SK-N-SH (cell line): Measurements from ENCODE around the gene KPNA2. TPM values are rescaled to one million over a fixed set of nuclear protein-coding genes. Genes with fewer than 3 reads are reported as not detected.
"Not testable (repeated sequence)": the region's sequence is repeated elsewhere in the genome, so short reads cannot be mapped to it uniquely, and the experiment has no call there.

ENCODE experiments used
- CTCF ChIA-PET: fragments of 300-600, 350-600 bp; formaldehyde crosslinking; extraction: SDS; loops from one replicate; lab custom pipeline; 2021; lab: Yijun Ruan, JAX
- POLR2A ChIA-PET: fragments of 350-600 bp; sonication (Branson Sonifier 250); formaldehyde crosslinking; extraction: SDS; loops from one replicate; lab custom pipeline; 2020; ENCODE audit warnings: antibody characterized with exemption, inconsistent platforms; lab: Yijun Ruan, JAX
- DNase-seq: peaks from one replicate; pipeline ENCODE4 v3.0.0; 2012
- H2AFZ ChIP-seq: fragments of 200-600 bp; sonication (generic); 2 replicates; pipeline ENCODE4 v1.8.1; 2016; ENCODE audit warnings: antibody characterized with exemption, mild to moderate bottlenecking, low read depth
- H3F3A ChIP-seq: fragments of 200-600 bp; sonication (generic); replicated peaks from 2 replicates; pipeline ENCODE3; 2016; ENCODE audit warnings: antibody characterized with exemption, mild to moderate bottlenecking; ENCODE audit not compliant: insufficient read depth
- H3K27ac ChIP-seq, 2 experiments: fragments of 200-500 bp in 1 of 2; fragments of 200-600 bp in 1 of 2; sonication (Bioruptor generic) in 1 of 2; sonication (generic), shearing (Covaris generic) in 1 of 2; 2 replicates each; pipeline versions ENCODE4 v1.5.1 to v1.6.1; 2014 to 2016; ENCODE audit warnings: low read depth in 2 of 2, inconsistent platforms in 1 of 2, low read length in 1 of 2, mild to moderate bottlenecking in 1 of 2, mixed read lengths in 1 of 2
- H3K27me3 ChIP-seq: fragments of 200-600 bp; sonication (generic), shearing (Covaris generic); 2 replicates; pipeline ENCODE4 v1.6.1; 2016; ENCODE audit warnings: mixed run types; ENCODE audit not compliant: insufficient read depth
- H3K36me3 ChIP-seq, 2 experiments: fragments of 200-500 bp in 1 of 2; fragments of 200-600 bp in 1 of 2; sonication (Bioruptor generic) in 1 of 2; sonication (generic) in 1 of 2; replicated peaks in 1 of 2; 2 replicates each; pipeline versions ENCODE3 to v1.5.1; 2014 to 2016; ENCODE audit warnings: low read length in 1 of 2, mild to moderate bottlenecking in 1 of 2; ENCODE audit not compliant: insufficient read depth in 2 of 2, control insufficient read depth in 1 of 2
- H3K4me1 ChIP-seq, 2 experiments: fragments of 200-500 bp in 1 of 2; fragments of 200-600 bp in 1 of 2; sonication (Bioruptor generic) in 1 of 2; sonication (generic), shearing (Covaris generic) in 1 of 2; 2 replicates each; pipeline versions ENCODE4 v1.5.1 to v1.6.1; 2014 to 2016; ENCODE audit warnings: low read depth in 1 of 2, low read length in 1 of 2, mixed run types in 1 of 2; ENCODE audit not compliant: insufficient read depth in 2 of 2, control insufficient read depth in 1 of 2
- H3K4me2 ChIP-seq: fragments of 200-600 bp; sonication (generic), shearing (Covaris generic); 2 replicates; pipeline ENCODE4 v1.6.1; 2017; ENCODE audit warnings: mixed run types
- H3K4me3 ChIP-seq, 2 experiments: fragments of 200-500 bp in 1 of 2; fragments of 200-600 bp in 1 of 2; sonication (Bioruptor generic) in 1 of 2; sonication (generic), shearing (Covaris generic) in 1 of 2; 2 replicates each; pipeline versions ENCODE4 v1.5.1 to v1.8.1; 2014 to 2016; ENCODE audit warnings: low read depth in 2 of 2, inconsistent platforms in 1 of 2, low read length in 1 of 2, mild to moderate bottlenecking in 1 of 2, mixed read lengths in 1 of 2, moderate library complexity in 1 of 2
- H3K79me2 ChIP-seq: fragments of 200-600 bp; sonication (generic); 2 replicates; pipeline ENCODE4 v1.8.1; 2017; ENCODE audit warnings: mild to moderate bottlenecking; ENCODE audit not compliant: insufficient read depth
- H3K9ac ChIP-seq: fragments of 200-600 bp; sonication (generic); 2 replicates; pipeline ENCODE4 v1.6.1; 2017; ENCODE audit warnings: mixed run types
- H3K9me2 ChIP-seq: fragments of 200-600 bp; sonication (generic); 2 replicates; pipeline ENCODE4 v1.6.1; 2017; ENCODE audit warnings: mixed run types
- H3K9me3 ChIP-seq: fragments of 200-600 bp; sonication (generic); 2 replicates; pipeline ENCODE4 v1.6.1; 2017; ENCODE audit warnings: mixed run types, mild to moderate bottlenecking, moderate library complexity
- H4K20me1 ChIP-seq: fragments of 200-600 bp; sonication (generic); 2 replicates; pipeline ENCODE4 v1.6.1; 2017; ENCODE audit warnings: mild to moderate bottlenecking, mixed run types; ENCODE audit not compliant: insufficient read depth
- FOXM1 ChIP-seq: IDR thresholded peaks from 2 replicates; pipeline ENCODE4 v1.4.0; 2012; ENCODE audit warnings: low read depth, mild to moderate bottlenecking
- JUND ChIP-seq: IDR thresholded peaks from 2 replicates; pipeline ENCODE4 v1.4.0; 2012
- NFIC ChIP-seq: IDR thresholded peaks from 2 replicates; pipeline ENCODE4 v1.4.0; 2012; ENCODE audit warnings: borderline replicate concordance
- NRF1 ChIP-seq: IDR thresholded peaks from 2 replicates; pipeline ENCODE4 v1.6.1; 2012; ENCODE audit warnings: low read depth, mild to moderate bottlenecking, low read length
- SIN3A ChIP-seq: IDR thresholded peaks from 2 replicates; pipeline ENCODE4 v1.6.1; 2012; ENCODE audit warnings: low read depth, mild to moderate bottlenecking, low read length, moderate library complexity, borderline replicate concordance
- SMC3 ChIP-seq: IDR thresholded peaks from 2 replicates; pipeline ENCODE4 v1.6.1; 2012; ENCODE audit warnings: low read depth, low read length, improper control_type of control experiment
- TEAD4 ChIP-seq: IDR thresholded peaks from 2 replicates; pipeline ENCODE4 v1.4.0; 2012; ENCODE audit warnings: mild to moderate bottlenecking, borderline replicate concordance; ENCODE audit not compliant: insufficient read depth
- WGBS: methylation state at CpG from one replicate; pipeline ENCODE4 v1.1.6; 2017; ENCODE audit warnings: low lambda C conversion rate; 5-methylcytosine and 5-hydroxymethylcytosine counted together
- polyA plus RNA-seq, 3 experiments: library from polyadenylated mRNA; depleted of rRNA; stranded (reverse); fragments of >200 nt; gene quantifications; 2 replicates each; pipeline ENCODE4 v1.2.3, GENCODE V29; 2012
- TF ChIP-seq, protein P1 (sequence below): IDR thresholded peaks from 2 replicates; pipeline ENCODE4; 2012

Gene KPNA2
- polyA plus RNA-seq, 1 of the 3 experiments (the other 2 are of a cell fraction), result 122 TPM

DNA sequence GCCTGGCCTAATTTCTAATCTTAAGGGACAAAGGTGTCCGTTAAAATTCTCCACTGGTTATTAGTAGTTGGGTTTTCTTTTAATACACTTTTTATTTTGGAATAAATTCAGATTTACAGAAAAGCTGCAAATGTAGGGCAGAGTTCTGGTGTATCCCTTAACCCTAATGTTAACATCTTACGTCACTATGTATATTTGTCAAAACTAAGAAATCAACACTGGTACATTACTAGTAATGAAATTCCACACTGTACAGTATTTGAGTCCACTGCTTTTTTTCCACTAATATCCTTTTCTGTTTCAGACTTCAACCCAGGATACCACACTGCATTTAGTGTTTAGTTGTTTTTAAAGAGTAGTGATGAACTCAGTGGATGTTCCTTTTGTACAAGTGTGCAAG is 18.7 kb upstream of the KPNA2 start:
- ChIA-PET CTCF (interaction anchor here (2.2 kb wide), 1 partner anchor 22 kb away, joined by 9 read pairs; no protein-coding TSS in a partner anchor), POLR2A (no interaction called here)
- Histone ChIP-seq H2AFZ (no peak overlapping the region), H3F3A (peaks cover 10% of the 10 kb centered on the region), H3K4me1 (no peaks in the 10 kb centered on the region; a peak in 1 of 4 replicates), H3K9ac (no peak overlapping the region), H3K36me3 (no peaks in the 10 kb centered on the region), H3K27me3 (no peaks in the 10 kb centered on the region), H4K20me1 (no peaks in the 10 kb centered on the region), H3K4me3 (no peak overlapping the region), H3K79me2 (no peaks in the 10 kb centered on the region), H3K4me2 (no peak overlapping the region), H3K27ac (no peak overlapping the region)
- DNase-seq, result no peak
- 91% methylated on average over 2 of the region's 2 CpGs for WGBS
- no peak for TF ChIP-seq SMC3
- TF ChIP-seq, all 33 proteins: peak for 0
- Histone ChIP-seq H3K9me3 (no peaks in the 10 kb centered on the region), H3K9me2 (no peaks in the 10 kb centered on the region)

DNA sequence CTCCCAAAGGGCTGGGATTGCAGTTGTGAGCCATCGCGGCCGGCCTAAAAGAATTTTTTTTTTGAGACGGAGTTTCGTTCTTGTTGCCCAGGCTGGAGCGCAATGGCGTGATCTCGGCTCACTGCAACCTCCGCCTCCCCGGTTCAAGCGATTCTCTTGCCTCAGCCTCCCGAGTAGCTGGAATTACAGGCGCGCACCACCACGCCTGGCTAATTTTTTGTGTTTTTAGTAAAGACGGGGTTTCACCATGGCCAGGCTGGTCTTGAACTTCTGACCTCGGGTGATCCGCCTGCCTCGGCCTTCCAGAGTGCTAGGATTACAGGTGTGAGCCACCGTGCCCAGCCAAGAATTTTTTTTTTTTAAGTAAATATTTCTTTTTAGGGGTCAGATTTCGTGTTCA is 17.0 kb upstream of the KPNA2 start:
- H3K27ac ChIP-seq, H2AFZ ChIP-seq, H3K9ac ChIP-seq, H3K4me2 ChIP-seq, DNase-seq, H3K36me3 ChIP-seq, H3K9me3 ChIP-seq, H3K27me3 ChIP-seq, H3K79me2 ChIP-seq, H3K4me1 ChIP-seq, H3K9me2 ChIP-seq, H4K20me1 ChIP-seq, H3K4me3 ChIP-seq, H3F3A ChIP-seq, POLR2A ChIA-PET: not testable (repeated sequence)
- WGBS, result 97% methylated on average over 21 of the region's 21 CpGs
- CTCF ChIA-PET, result interaction anchor here (1.7 kb wide), 1 partner anchor 13 kb away, joined by 4 read pairs; no protein-coding TSS in a partner anchor

DNA sequence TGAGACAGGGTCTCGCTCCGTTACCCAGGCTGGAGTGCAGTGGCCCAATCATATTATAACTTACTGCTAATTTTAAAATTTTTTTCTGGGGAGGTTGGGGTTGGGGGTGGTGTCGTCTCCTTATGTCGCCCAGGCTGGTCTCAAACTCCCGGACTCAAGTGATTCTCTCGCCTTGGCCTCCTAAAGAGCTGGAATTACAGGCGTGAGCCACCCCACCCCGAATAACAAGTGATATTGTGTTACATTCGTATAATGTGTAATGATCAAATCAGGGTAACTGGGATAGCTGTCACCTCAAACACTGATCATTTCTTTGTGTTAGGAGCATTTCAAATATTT is 16.2 kb upstream of the KPNA2 start:
- ChIA-PET CTCF (interaction anchor here (0.6 to 1.7 kb wide), 11 partner anchors 8 to 516 kb away, joined by 3 to 7 read pairs (median 4); partner anchors contain the start of gene AMZ2), POLR2A (interaction anchor here (0.6 to 1.7 kb wide), 3 partner anchors 17 to 182 kb away, joined by 3 to 21 read pairs (median 6); partner anchors contain the start of gene KPNA2)
- DNase-seq, result no peak
- H3K4me2 ChIP-seq, result peak overlapping the region; percentile 91
- 0 out of 4 replicates have a peak overlapping the region, but pooled peaks of 1 of the 2 experiments have one; percentile 1 for H3K27ac ChIP-seq
- H3K27me3 ChIP-seq, result no peaks in the 10 kb centered on the region
- H3K9ac ChIP-seq, result no peak overlapping the region
- TF ChIP-seq JUND, result no peak
- TF ChIP-seq, protein P1, sequence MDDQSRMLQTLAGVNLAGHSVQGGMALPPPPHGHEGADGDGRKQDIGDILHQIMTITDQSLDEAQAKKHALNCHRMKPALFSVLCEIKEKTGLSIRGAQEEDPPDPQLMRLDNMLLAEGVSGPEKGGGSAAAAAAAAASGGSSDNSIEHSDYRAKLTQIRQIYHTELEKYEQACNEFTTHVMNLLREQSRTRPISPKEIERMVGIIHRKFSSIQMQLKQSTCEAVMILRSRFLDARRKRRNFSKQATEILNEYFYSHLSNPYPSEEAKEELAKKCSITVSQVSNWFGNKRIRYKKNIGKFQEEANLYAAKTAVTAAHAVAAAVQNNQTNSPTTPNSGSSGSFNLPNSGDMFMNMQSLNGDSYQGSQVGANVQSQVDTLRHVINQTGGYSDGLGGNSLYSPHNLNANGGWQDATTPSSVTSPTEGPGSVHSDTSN, result no peak
- TF ChIP-seq SIN3A, result no peak
- TF ChIP-seq TEAD4, result no peak
- no peak for TF ChIP-seq NFIC
- TF ChIP-seq NRF1, result no peak
- no peak for TF ChIP-seq FOXM1
- H3K4me1 ChIP-seq, result no peaks in the 10 kb centered on the region; a peak in 1 of 4 replicates
- H4K20me1 ChIP-seq, result no peaks in the 10 kb centered on the region
- H3K9me2 ChIP-seq, result no peaks in the 10 kb centered on the region
- peak overlapping the region in 1 of 2 experiments; percentile 54; a peak in 2 of 4 replicates for H3K4me3 ChIP-seq
- no peak overlapping the region for H2AFZ ChIP-seq
- H3K79me2 ChIP-seq, result no peaks in the 10 kb centered on the region
- no peaks in the 10 kb centered on the region for H3K36me3 ChIP-seq
- WGBS, result 51% methylated on average over 9 of the region's 9 CpGs
- H3F3A ChIP-seq, result peaks cover 10% of the 10 kb centered on the region
- H3K9me3 ChIP-seq, result no peaks in the 10 kb centered on the region
